Sigmoid colon (tissue), 4 donors: ENCODE measurements around the gene C19orf38.

Source experiments
- CTCF ChIP-seq, 4 experiments: fragments of 450-650 bp in 3 of 4; fragments of 200-600 bp in 1 of 4; IDR thresholded peaks; one replicate each; pipeline ENCODE4 v1.5.1; 2016 to 2019; ENCODE audit warnings: antibody characterized with exemption in 4 of 4, mild to moderate bottlenecking in 3 of 4, moderate library complexity in 2 of 4
- POLR2AphosphoS5 ChIP-seq, 4 donors: sonication (generic); formaldehyde crosslinking; IDR thresholded peaks; one replicate each; pipeline ENCODE4 v1.6.1; 2017; ENCODE audit warnings: antibody characterized with exemption in 4 of 4

DNA sequence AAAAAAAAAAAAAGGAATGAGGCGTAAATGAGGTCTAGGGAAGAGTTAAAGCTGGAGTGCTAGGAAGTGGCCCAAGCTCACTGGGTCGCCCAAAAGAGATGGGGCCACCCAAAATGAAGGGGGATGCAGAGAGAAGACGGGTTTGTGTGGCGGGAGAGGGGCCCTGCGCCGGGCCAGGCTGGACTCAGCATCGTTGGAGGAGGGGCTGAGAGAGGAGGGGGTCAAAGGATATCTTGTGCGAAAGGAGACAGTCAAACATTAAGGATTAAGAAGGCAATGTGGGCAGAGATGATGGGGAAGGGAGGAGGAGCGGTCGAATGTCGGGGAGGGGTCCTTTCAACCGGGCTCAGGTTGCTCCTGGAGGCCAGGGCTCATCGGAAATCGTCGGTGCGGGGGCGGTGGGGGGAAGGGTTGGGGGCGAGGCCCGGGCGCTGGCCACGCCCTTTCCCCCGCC is 22.3 kb downstream of the C19orf38 start:
- no peak for TF ChIP-seq CTCF (IDR thresholded peaks at IDR 0.05)
- no peak for TF ChIP-seq POLR2AphosphoS5 (IDR thresholded peaks at IDR 0.05)
